ENCODE data around the gene AK4. TPM values are rescaled to one million over a fixed set of nuclear protein-coding genes. Genes with fewer than 3 reads are reported as not detected.
A peak's percentile ranks its signal among the peaks of the same experiment; 100 is the strongest.

The AK4 gene
- polyA plus RNA-seq, 1 donor: 72.3 TPM

GRCh38 chr1:65175171-65176055 lies 27.4 kb downstream of the AK4 start:
- DNase-seq: no peak

GRCh38 chr1:65176056-65176450 lies 28.1 kb downstream of the AK4 start:
- DNase-seq: no peak

GRCh38 chr1:65176591-65176990 lies 28.6 kb downstream of the AK4 start:
- no peak for DNase-seq

- DNase-seq: no peak
Measured at GRCh38 chr1:65177457-65177856, 29.5 kb downstream of the AK4 start.

- no peak for DNase-seq
Measured at GRCh38 chr1:65178235-65178634, 30.2 kb downstream of the AK4 start.

- DNase-seq: no peak
Measured at GRCh38 chr1:65179148-65179547, 31.1 kb downstream of the AK4 start.

GRCh38 chr1:65180977-65181376 lies 33.0 kb downstream of the AK4 start:
- DNase-seq: no peak

GRCh38 chr1:65182658-65183268 lies 34.8 kb downstream of the AK4 start:
- DNase-seq: no peak

GRCh38 chr1:65189576-65190115 lies 41.6 kb downstream of the AK4 start:
- no peak for DNase-seq

GRCh38 chr1:65190229-65190628 lies 42.2 kb downstream of the AK4 start:
- no peak for DNase-seq

GRCh38 chr1:65193129-65193695 lies 45.2 kb downstream of the AK4 start:
- DNase-seq: no peak

- no peak for DNase-seq
Measured at GRCh38 chr1:65195495-65196417, 47.8 kb downstream of the AK4 start.

GRCh38 chr1:65196926-65197325 lies 48.9 kb downstream of the AK4 start:
- no peak for DNase-seq

GRCh38 chr1:65197636-65198035 lies 49.6 kb downstream of the AK4 start:
- DNase-seq: no peak

- no peak for DNase-seq
Measured at GRCh38 chr1:65198096-65198495, 50.1 kb downstream of the AK4 start.

GRCh38 chr1:65200411-65200810 lies 52.4 kb downstream of the AK4 start:
- DNase-seq: no peak

- DNase-seq: no peak
Measured at GRCh38 chr1:65206836-65207235, 58.8 kb downstream of the AK4 start.

- DNase-seq: no peak
Measured at GRCh38 chr1:65207317-65207716, 59.3 kb downstream of the AK4 start.

- no peak for DNase-seq
Measured at GRCh38 chr1:65208563-65208973, 60.6 kb downstream of the AK4 start.

- peak; percentile 60 for DNase-seq
Measured at GRCh38 chr1:65209005-65209885, 61.2 kb downstream of the AK4 start.

- DNase-seq: no peak
Measured at GRCh38 chr1:65210325-65210724, 62.3 kb downstream of the AK4 start.

Measured in left kidney (tissue), 2 donors.